ENCODE results near the gene MARCKS.
A peak's percentile ranks its signal among the peaks of the same experiment; 100 is the strongest.

MARCKS gene

GRCh38 chr6:113871975-113872374, 14.8 kb downstream of the MARCKS start:
- no peak for DNase-seq (ENCODE audit: low read depth, low spot score)
- Histone ChIP-seq H3K4me3 (no peak overlapping the region), H3K9me3 (ENCODE audit: low read depth, low read length) (no peaks in the 10 kb centered on the region), H3K27ac (no peak overlapping the region), H3K36me3 (ENCODE audit: insufficient read depth, low read length) (no peaks in the 10 kb centered on the region), H3K9ac (ENCODE audit: insufficient read length) (no peak overlapping the region)
- no peak for TF ChIP-seq EZH2 (IDR thresholded peaks at IDR 0.05)
- TF ChIP-seq POLR2AphosphoS5 (IDR thresholded peaks at IDR 0.05; ENCODE audit: borderline replicate concordance, low read depth, low read length), result no peak
- TF ChIP-seq FOXP2 (optimal IDR thresholded peaks at IDR 0.05; ENCODE audit: control extremely low read depth, extremely low read length, insufficient read depth), result no peak

GRCh38 chr6:113873043-113873667, 16.0 kb downstream of the MARCKS start:
- no peak for TF ChIP-seq POLR2AphosphoS5 (IDR thresholded peaks at IDR 0.05; ENCODE audit: borderline replicate concordance, low read depth, low read length)
- no peak for TF ChIP-seq EZH2 (IDR thresholded peaks at IDR 0.05)
- TF ChIP-seq FOXP2 (optimal IDR thresholded peaks at IDR 0.05; ENCODE audit: control extremely low read depth, extremely low read length, insufficient read depth), result no peak
- H3K36me3 ChIP-seq (ENCODE audit: insufficient read depth, low read length), result no peaks in the 10 kb centered on the region
- no peak overlapping the region for H3K9ac ChIP-seq (ENCODE audit: insufficient read length)
- no peaks in the 10 kb centered on the region for H3K9me3 ChIP-seq (ENCODE audit: low read depth, low read length)
- no peak for DNase-seq (ENCODE audit: low read depth, low spot score)
- no peak overlapping the region for H3K27ac ChIP-seq
- H3K4me3 ChIP-seq, result no peak overlapping the region

- H3K4me3 ChIP-seq, result no peak overlapping the region
- TF ChIP-seq FOXP2 (optimal IDR thresholded peaks at IDR 0.05; ENCODE audit: control extremely low read depth, extremely low read length, insufficient read depth), result no peak
- TF ChIP-seq POLR2AphosphoS5 (IDR thresholded peaks at IDR 0.05; ENCODE audit: borderline replicate concordance, low read depth, low read length), result no peak
- no peak for DNase-seq (ENCODE audit: low read depth, low spot score)
Observed at GRCh38 chr6:113875470-113875869, 18.3 kb downstream of the MARCKS start.

GRCh38 chr6:113876695-113877094, 19.6 kb downstream of the MARCKS start:
- DNase-seq (ENCODE audit: low read depth, low spot score), result no peak
- no peak for TF ChIP-seq EZH2 (IDR thresholded peaks at IDR 0.05)
- no peak for TF ChIP-seq POLR2AphosphoS5 (IDR thresholded peaks at IDR 0.05; ENCODE audit: borderline replicate concordance, low read depth, low read length)
- TF ChIP-seq FOXP2 (optimal IDR thresholded peaks at IDR 0.05; ENCODE audit: control extremely low read depth, extremely low read length, insufficient read depth), result no peak
- no peak overlapping the region for H3K9ac ChIP-seq (ENCODE audit: insufficient read length)
- H3K4me3 ChIP-seq, result no peak overlapping the region
- H3K27ac ChIP-seq, result no peak overlapping the region
- H3K9me3 ChIP-seq (ENCODE audit: low read depth, low read length), result no peaks in the 10 kb centered on the region
- H3K36me3 ChIP-seq (ENCODE audit: insufficient read depth, low read length), result no peaks in the 10 kb centered on the region

More at GRCh38 chr6:113875470-113875869, 18.3 kb downstream of the MARCKS start:
- Histone ChIP-seq H3K36me3 (ENCODE audit: insufficient read depth, low read length) (no peaks in the 10 kb centered on the region), H3K9ac (ENCODE audit: insufficient read length) (no peak overlapping the region), H3K9me3 (ENCODE audit: low read depth, low read length) (no peaks in the 10 kb centered on the region), H3K27ac (no peak overlapping the region)

GRCh38 chr6:113879186-113880096, 22.3 kb downstream of the MARCKS start:
- Histone ChIP-seq H3K4me3 (no peak overlapping the region), H3K9ac (ENCODE audit: insufficient read length) (no peak overlapping the region), H3K27ac (no peak overlapping the region), H3K9me3 (ENCODE audit: low read depth, low read length) (no peaks in the 10 kb centered on the region), H3K36me3 (ENCODE audit: insufficient read depth, low read length) (no peaks in the 10 kb centered on the region)
- no peak for DNase-seq (ENCODE audit: low read depth, low spot score)
- no peak for TF ChIP-seq EZH2 (IDR thresholded peaks at IDR 0.05)
- no peak for TF ChIP-seq POLR2AphosphoS5 (IDR thresholded peaks at IDR 0.05; ENCODE audit: borderline replicate concordance, low read depth, low read length)
- no peak for TF ChIP-seq FOXP2 (optimal IDR thresholded peaks at IDR 0.05; ENCODE audit: control extremely low read depth, extremely low read length, insufficient read depth)

- Histone ChIP-seq H3K9ac (ENCODE audit: insufficient read length) (no peak overlapping the region), H3K9me3 (ENCODE audit: low read depth, low read length) (no peaks in the 10 kb centered on the region), H3K36me3 (ENCODE audit: insufficient read depth, low read length) (no peaks in the 10 kb centered on the region), H3K27ac (no peak overlapping the region), H3K4me3 (no peak overlapping the region)
- DNase-seq (ENCODE audit: low read depth, low spot score), result peak; percentile 66
- TF ChIP-seq FOXP2 (optimal IDR thresholded peaks at IDR 0.05; ENCODE audit: control extremely low read depth, extremely low read length, insufficient read depth) (no peak), POLR2AphosphoS5 (IDR thresholded peaks at IDR 0.05; ENCODE audit: borderline replicate concordance, low read depth, low read length) (peak; percentile 33; the same call in 1 of the 2 replicates)
Observed at GRCh38 chr6:113881478-113881980, 24.4 kb downstream of the MARCKS start.

GRCh38 chr6:113882336-113883022, 25.3 kb downstream of the MARCKS start:
- H3K36me3 ChIP-seq (ENCODE audit: insufficient read depth, low read length), result no peaks in the 10 kb centered on the region
- no peaks in the 10 kb centered on the region for H3K9me3 ChIP-seq (ENCODE audit: low read depth, low read length)
- H3K27ac ChIP-seq, result no peak overlapping the region
- TF ChIP-seq EZH2 (IDR thresholded peaks at IDR 0.05) (no peak), POLR2AphosphoS5 (IDR thresholded peaks at IDR 0.05; ENCODE audit: borderline replicate concordance, low read depth, low read length) (no peak), FOXP2 (optimal IDR thresholded peaks at IDR 0.05; ENCODE audit: control extremely low read depth, extremely low read length, insufficient read depth) (no peak)
- H3K4me3 ChIP-seq, result no peak overlapping the region
- no peak overlapping the region for H3K9ac ChIP-seq (ENCODE audit: insufficient read length)
- no peak for DNase-seq (ENCODE audit: low read depth, low spot score)

GRCh38 chr6:113884011-113884410, 26.9 kb downstream of the MARCKS start:
- no peaks in the 10 kb centered on the region for H3K36me3 ChIP-seq (ENCODE audit: insufficient read depth, low read length)
- H3K4me3 ChIP-seq, result no peak overlapping the region
- DNase-seq (ENCODE audit: low read depth, low spot score), result no peak
- TF ChIP-seq EZH2 (IDR thresholded peaks at IDR 0.05), result no peak
- TF ChIP-seq FOXP2 (optimal IDR thresholded peaks at IDR 0.05; ENCODE audit: control extremely low read depth, extremely low read length, insufficient read depth), result no peak
- H3K9ac ChIP-seq (ENCODE audit: insufficient read length), result no peak overlapping the region
- H3K27ac ChIP-seq, result no peak overlapping the region
- no peaks in the 10 kb centered on the region for H3K9me3 ChIP-seq (ENCODE audit: low read depth, low read length)

Data from SK-N-MC (cell line).